Measurements from ENCODE around the gene TRIP12. TPM values are rescaled to one million over a fixed set of nuclear protein-coding genes. Genes with fewer than 3 reads are reported as not detected.
A peak's percentile ranks its signal among the peaks of the same experiment; 100 is the strongest.

The TRIP12 gene
- total and polyA plus RNA-seq, 2 of the 13 experiments (the other 11 are each of a cell fraction or from before 2014, with no cell fraction given) = 72.1 to 153 TPM

- no peak for TF ChIP-seq TCF12 (IDR thresholded peaks at IDR 0.05)
- no peak for TF ChIP-seq TCF12 (CRISPR knock-in tag; IDR thresholded peaks at IDR 0.05)
- TF ChIP-seq MYC (CRISPR knock-in tag; IDR thresholded peaks at IDR 0.05; ENCODE audit: borderline replicate concordance) = peak; percentile 39; the same call in 1 of the 2 replicates
- TF ChIP-seq ZFY (CRISPR knock-in tag; IDR thresholded peaks at IDR 0.05) = no peak; the same call in 1 of the 2 replicates
- peak; percentile 95 for TF ChIP-seq ZNF83 (CRISPR knock-in tag; IDR thresholded peaks at IDR 0.05; ENCODE audit: borderline replicate concordance)
- no peak for TF ChIP-seq TCF7L2 (IDR thresholded peaks at IDR 0.05; ENCODE audit: low read depth, low read length)
- TF ChIP-seq NCOA2 (CRISPR knock-in tag; IDR thresholded peaks at IDR 0.05) = 0 out of 2 replicates have a peak, but pooled peaks have one; percentile 21
- TF ChIP-seq, protein P1, sequence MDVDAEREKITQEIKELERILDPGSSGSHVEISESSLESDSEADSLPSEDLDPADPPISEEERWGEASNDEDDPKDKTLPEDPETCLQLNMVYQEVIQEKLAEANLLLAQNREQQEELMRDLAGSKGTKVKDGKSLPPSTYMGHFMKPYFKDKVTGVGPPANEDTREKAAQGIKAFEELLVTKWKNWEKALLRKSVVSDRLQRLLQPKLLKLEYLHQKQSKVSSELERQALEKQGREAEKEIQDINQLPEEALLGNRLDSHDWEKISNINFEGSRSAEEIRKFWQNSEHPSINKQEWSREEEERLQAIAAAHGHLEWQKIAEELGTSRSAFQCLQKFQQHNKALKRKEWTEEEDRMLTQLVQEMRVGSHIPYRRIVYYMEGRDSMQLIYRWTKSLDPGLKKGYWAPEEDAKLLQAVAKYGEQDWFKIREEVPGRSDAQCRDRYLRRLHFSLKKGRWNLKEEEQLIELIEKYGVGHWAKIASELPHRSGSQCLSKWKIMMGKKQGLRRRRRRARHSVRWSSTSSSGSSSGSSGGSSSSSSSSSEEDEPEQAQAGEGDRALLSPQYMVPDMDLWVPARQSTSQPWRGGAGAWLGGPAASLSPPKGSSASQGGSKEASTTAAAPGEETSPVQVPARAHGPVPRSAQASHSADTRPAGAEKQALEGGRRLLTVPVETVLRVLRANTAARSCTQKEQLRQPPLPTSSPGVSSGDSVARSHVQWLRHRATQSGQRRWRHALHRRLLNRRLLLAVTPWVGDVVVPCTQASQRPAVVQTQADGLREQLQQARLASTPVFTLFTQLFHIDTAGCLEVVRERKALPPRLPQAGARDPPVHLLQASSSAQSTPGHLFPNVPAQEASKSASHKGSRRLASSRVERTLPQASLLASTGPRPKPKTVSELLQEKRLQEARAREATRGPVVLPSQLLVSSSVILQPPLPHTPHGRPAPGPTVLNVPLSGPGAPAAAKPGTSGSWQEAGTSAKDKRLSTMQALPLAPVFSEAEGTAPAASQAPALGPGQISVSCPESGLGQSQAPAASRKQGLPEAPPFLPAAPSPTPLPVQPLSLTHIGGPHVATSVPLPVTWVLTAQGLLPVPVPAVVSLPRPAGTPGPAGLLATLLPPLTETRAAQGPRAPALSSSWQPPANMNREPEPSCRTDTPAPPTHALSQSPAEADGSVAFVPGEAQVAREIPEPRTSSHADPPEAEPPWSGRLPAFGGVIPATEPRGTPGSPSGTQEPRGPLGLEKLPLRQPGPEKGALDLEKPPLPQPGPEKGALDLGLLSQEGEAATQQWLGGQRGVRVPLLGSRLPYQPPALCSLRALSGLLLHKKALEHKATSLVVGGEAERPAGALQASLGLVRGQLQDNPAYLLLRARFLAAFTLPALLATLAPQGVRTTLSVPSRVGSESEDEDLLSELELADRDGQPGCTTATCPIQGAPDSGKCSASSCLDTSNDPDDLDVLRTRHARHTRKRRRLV (CRISPR knock-in tag; IDR thresholded peaks at IDR 0.05) = no peak
- no peak for TF ChIP-seq REXO4 (CRISPR knock-in tag; IDR thresholded peaks at IDR 0.05; ENCODE audit: borderline replicate concordance)
- no peak for TF ChIP-seq RNF219 (CRISPR knock-in tag; IDR thresholded peaks at IDR 0.05)
- TF ChIP-seq GZF1 (CRISPR knock-in tag; IDR thresholded peaks at IDR 0.05) = no peak
- TF ChIP-seq MTF2 (CRISPR knock-in tag; IDR thresholded peaks at IDR 0.05; ENCODE audit: borderline replicate concordance) = peak; percentile 51; the same call in 1 of the 2 replicates
- TF ChIP-seq SOX13 (IDR thresholded peaks at IDR 0.05) = no peak
- TF ChIP-seq SOX13 (CRISPR knock-in tag; conservative IDR thresholded peaks at IDR 0.05 in 1 of 2, IDR thresholded peaks at IDR 0.05 in 1 of 2) = peak in 1 of 2 experiments; percentile 29; a peak in 1 of 4 replicates
- TF ChIP-seq ZNF567 (CRISPR knock-in tag; IDR thresholded peaks at IDR 0.05; ENCODE audit: borderline replicate concordance) = peak; percentile 77; the same call in 1 of the 2 replicates
- TF ChIP-seq, protein P2, sequence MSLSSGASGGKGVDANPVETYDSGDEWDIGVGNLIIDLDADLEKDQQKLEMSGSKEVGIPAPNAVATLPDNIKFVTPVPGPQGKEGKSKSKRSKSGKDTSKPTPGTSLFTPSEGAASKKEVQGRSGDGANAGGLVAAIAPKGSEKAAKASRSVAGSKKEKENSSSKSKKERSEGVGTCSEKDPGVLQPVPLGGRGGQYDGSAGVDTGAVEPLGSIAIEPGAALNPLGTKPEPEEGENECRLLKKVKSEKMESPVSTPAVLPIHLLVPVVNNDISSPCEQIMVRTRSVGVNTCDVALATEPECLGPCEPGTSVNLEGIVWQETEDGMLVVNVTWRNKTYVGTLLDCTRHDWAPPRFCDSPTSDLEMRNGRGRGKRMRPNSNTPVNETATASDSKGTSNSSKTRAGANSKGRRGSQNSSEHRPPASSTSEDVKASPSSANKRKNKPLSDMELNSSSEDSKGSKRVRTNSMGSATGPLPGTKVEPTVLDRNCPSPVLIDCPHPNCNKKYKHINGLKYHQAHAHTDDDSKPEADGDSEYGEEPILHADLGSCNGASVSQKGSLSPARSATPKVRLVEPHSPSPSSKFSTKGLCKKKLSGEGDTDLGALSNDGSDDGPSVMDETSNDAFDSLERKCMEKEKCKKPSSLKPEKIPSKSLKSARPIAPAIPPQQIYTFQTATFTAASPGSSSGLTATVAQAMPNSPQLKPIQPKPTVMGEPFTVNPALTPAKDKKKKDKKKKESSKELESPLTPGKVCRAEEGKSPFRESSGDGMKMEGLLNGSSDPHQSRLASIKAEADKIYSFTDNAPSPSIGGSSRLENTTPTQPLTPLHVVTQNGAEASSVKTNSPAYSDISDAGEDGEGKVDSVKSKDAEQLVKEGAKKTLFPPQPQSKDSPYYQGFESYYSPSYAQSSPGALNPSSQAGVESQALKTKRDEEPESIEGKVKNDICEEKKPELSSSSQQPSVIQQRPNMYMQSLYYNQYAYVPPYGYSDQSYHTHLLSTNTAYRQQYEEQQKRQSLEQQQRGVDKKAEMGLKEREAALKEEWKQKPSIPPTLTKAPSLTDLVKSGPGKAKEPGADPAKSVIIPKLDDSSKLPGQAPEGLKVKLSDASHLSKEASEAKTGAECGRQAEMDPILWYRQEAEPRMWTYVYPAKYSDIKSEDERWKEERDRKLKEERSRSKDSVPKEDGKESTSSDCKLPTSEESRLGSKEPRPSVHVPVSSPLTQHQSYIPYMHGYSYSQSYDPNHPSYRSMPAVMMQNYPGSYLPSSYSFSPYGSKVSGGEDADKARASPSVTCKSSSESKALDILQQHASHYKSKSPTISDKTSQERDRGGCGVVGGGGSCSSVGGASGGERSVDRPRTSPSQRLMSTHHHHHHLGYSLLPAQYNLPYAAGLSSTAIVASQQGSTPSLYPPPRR (CRISPR knock-in tag; IDR thresholded peaks at IDR 0.05; ENCODE audit: borderline replicate concordance) = no peak; the same call in 1 of the 2 replicates
Observed at GRCh38 chr2:229714736-229715541, 206.9 kb downstream of the TRIP12 start (continued).
